Measurements from ENCODE around the gene ZNF362. TPM values are rescaled to one million over a fixed set of nuclear protein-coding genes. Genes with fewer than 3 reads are reported as not detected.

Gene ZNF362
- total and polyA plus RNA-seq, 2 experiments from 2014 or later = 9.7 to 26.0 TPM

DNA sequence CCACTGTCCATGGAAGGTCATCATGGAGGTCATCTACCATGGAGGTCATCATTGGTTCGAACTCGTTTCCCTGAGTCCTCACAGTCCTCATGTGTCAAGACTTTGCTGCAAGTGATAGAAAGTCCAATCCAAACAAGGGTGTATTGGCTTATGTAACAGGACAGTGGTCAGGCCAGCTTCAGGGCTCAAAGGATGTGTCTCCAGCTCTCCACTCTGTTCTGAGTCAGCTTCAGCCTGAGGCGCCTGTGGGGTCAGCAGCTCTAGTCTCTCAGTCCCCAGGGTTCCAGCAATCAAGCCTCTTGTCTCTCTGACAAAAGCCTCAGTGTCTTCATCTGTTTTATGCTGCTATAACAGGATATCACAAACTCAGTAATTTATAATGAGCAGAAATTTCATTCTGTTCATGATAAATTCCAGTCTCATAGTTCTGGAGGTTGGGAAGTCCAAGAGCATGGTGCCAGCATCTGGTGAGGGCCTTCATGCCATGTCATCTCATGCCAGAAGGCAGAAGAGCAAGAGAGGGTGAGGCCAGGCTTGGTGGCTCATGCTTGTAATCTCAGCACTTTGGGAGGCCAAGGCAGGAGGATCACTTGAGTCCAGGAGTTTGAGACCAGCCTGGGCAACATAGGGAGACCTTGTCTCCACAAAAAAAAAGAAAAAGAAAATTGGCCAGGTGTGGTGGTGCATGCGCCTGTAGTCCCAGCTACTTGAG, 45.1 kb downstream of the ZNF362 start:
- Histone ChIP-seq H3K9ac (no peak overlapping the region), H3K4me1 (ENCODE audit: insufficient read depth) (peaks cover 12% of the 10 kb centered on the region), H3K36me3 (ENCODE audit: low read depth) (no peaks in the 10 kb centered on the region), H3K79me2 (ENCODE audit: insufficient read depth) (no peaks in the 10 kb centered on the region), H3K9me3 (ENCODE audit: low read depth) (no peaks in the 10 kb centered on the region), H3K27me3 (replicated peaks; ENCODE audit: insufficient read depth) (no peaks in the 10 kb centered on the region), H3K4me2 (ENCODE audit: unreplicated experiment) (peak overlapping the region; percentile 41), H4K20me1 (ENCODE audit: insufficient read depth) (no peaks in the 10 kb centered on the region), H3K9me2 (ENCODE audit: insufficient read depth) (no peaks in the 10 kb centered on the region), H3K27ac (no peak overlapping the region), H3K4me3 (no peak overlapping the region), H3F3A (ENCODE audit: insufficient read depth) (no peaks in the 10 kb centered on the region), H2AFZ (no peak overlapping the region)
- in situ Hi-C loops (cut with MboI) = no loop called here
- DNase-seq = peak; percentile 41
- WGBS, 2 experiments (ENCODE audit: low coverage in 1 of 2, low lambda C conversion rate in 2 of 2, missing lambda C conversion rate in 2 of 2) = 86 to 96% methylated on average over 4 of the region's 4 CpGs
- TF ChIP-seq EZH2 (IDR thresholded peaks at IDR 0.05; ENCODE audit: insufficient read depth, poor library complexity, severe bottlenecking) (no peak), EZH2phosphoT487 (IDR thresholded peaks at IDR 0.05; ENCODE audit: insufficient read depth, low read depth) (no peak)

GRCh38 chr1:33302325-33302724, 46.0 kb downstream of the ZNF362 start:
- Histone ChIP-seq H4K20me1 (ENCODE audit: insufficient read depth) (no peaks in the 10 kb centered on the region), H3K79me2 (ENCODE audit: insufficient read depth) (no peaks in the 10 kb centered on the region), H3F3A (ENCODE audit: insufficient read depth) (no peaks in the 10 kb centered on the region), H3K9me2 (ENCODE audit: insufficient read depth) (no peaks in the 10 kb centered on the region), H3K36me3 (ENCODE audit: low read depth) (no peaks in the 10 kb centered on the region), H3K4me3 (no peak overlapping the region), H2AFZ (no peak overlapping the region), H3K9me3 (ENCODE audit: low read depth) (no peaks in the 10 kb centered on the region), H3K9ac (no peak overlapping the region), H3K27ac (no peak overlapping the region), H3K27me3 (replicated peaks; ENCODE audit: insufficient read depth) (no peaks in the 10 kb centered on the region), H3K4me1 (ENCODE audit: insufficient read depth) (peaks cover 12% of the 10 kb centered on the region), H3K4me2 (ENCODE audit: unreplicated experiment) (no peak overlapping the region)
- TF ChIP-seq EZH2 (IDR thresholded peaks at IDR 0.05; ENCODE audit: insufficient read depth, poor library complexity, severe bottlenecking) (no peak), EZH2phosphoT487 (IDR thresholded peaks at IDR 0.05; ENCODE audit: insufficient read depth, low read depth) (no peak)
- no peak for DNase-seq
- in situ Hi-C loops (cut with MboI) = no loop called here
- WGBS, 2 experiments (ENCODE audit: low coverage in 1 of 2, low lambda C conversion rate in 2 of 2, missing lambda C conversion rate in 2 of 2) = 92 to 95% methylated on average over 1 of the region's 1 CpG

DNA sequence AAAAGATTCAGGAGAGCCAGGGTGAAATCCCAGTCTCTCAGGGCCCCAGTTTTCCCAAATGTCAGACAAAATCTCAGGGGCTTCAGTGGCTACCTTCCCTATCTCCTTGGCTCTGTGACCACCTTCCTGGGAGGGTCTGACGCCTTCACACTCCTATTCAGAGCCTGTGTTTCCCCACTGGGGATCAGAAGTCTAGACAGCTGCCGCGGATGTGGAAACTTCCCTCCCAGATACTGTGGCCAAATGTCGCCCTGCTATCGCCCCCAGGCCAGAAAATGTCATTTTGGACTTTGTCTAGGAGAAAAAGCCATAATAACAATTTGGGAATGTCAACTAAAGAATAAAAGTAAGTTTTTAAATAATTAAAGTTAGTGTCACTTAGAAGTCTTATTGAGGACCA, 48.7 kb downstream of the ZNF362 start:
- H3K4me2 ChIP-seq (ENCODE audit: unreplicated experiment) = no peak overlapping the region
- no peaks in the 10 kb centered on the region for H3K36me3 ChIP-seq (ENCODE audit: low read depth)
- WGBS, 2 experiments (ENCODE audit: low coverage in 1 of 2, low lambda C conversion rate in 2 of 2, missing lambda C conversion rate in 2 of 2) = 92 to 95% methylated on average over 5 of the region's 5 CpGs
- no peak overlapping the region for H3K9ac ChIP-seq
- TF ChIP-seq EZH2 (IDR thresholded peaks at IDR 0.05; ENCODE audit: insufficient read depth, poor library complexity, severe bottlenecking) (no peak), EZH2phosphoT487 (IDR thresholded peaks at IDR 0.05; ENCODE audit: insufficient read depth, low read depth) (no peak)
- H4K20me1 ChIP-seq (ENCODE audit: insufficient read depth) = no peaks in the 10 kb centered on the region
- H3F3A ChIP-seq (ENCODE audit: insufficient read depth) = no peaks in the 10 kb centered on the region
- in situ Hi-C loops (cut with MboI) = no loop called here
- no peaks in the 10 kb centered on the region for H3K9me3 ChIP-seq (ENCODE audit: low read depth)
- no peaks in the 10 kb centered on the region for H3K27me3 ChIP-seq (replicated peaks; ENCODE audit: insufficient read depth)
- H3K9me2 ChIP-seq (ENCODE audit: insufficient read depth) = no peaks in the 10 kb centered on the region
- no peaks in the 10 kb centered on the region for H3K79me2 ChIP-seq (ENCODE audit: insufficient read depth)
- H3K27ac ChIP-seq = no peak overlapping the region
- H3K4me1 ChIP-seq (ENCODE audit: insufficient read depth) = peaks cover 12% of the 10 kb centered on the region
- H2AFZ ChIP-seq = no peak overlapping the region
- DNase-seq = no peak
- no peak overlapping the region for H3K4me3 ChIP-seq

GRCh38 chr1:33305816-33306652, 49.7 kb downstream of the ZNF362 start:
- WGBS, 2 experiments (ENCODE audit: low coverage in 1 of 2, low lambda C conversion rate in 2 of 2, missing lambda C conversion rate in 2 of 2) = 79 to 80% methylated on average over 20 of the region's 20 CpGs
- in situ Hi-C loops (cut with MboI) = no loop called here
- no peak overlapping the region for H2AFZ ChIP-seq
- H3K36me3 ChIP-seq (ENCODE audit: low read depth) = no peaks in the 10 kb centered on the region
- no peak overlapping the region for H3K4me3 ChIP-seq
- no peak for TF ChIP-seq EZH2phosphoT487 (IDR thresholded peaks at IDR 0.05; ENCODE audit: insufficient read depth, low read depth)
- TF ChIP-seq EZH2 (IDR thresholded peaks at IDR 0.05; ENCODE audit: insufficient read depth, poor library complexity, severe bottlenecking) = no peak
- no peak overlapping the region for H3K9ac ChIP-seq
- no peak overlapping the region for H3K27ac ChIP-seq
- H4K20me1 ChIP-seq (ENCODE audit: insufficient read depth) = no peaks in the 10 kb centered on the region
- H3K27me3 ChIP-seq (replicated peaks; ENCODE audit: insufficient read depth) = no peaks in the 10 kb centered on the region
- DNase-seq = no peak
- no peaks in the 10 kb centered on the region for H3K9me3 ChIP-seq (ENCODE audit: low read depth)
- no peaks in the 10 kb centered on the region for H3K79me2 ChIP-seq (ENCODE audit: insufficient read depth)
- H3K4me1 ChIP-seq (ENCODE audit: insufficient read depth) = peaks cover 3% of the 10 kb centered on the region
- no peak overlapping the region for H3K4me2 ChIP-seq (ENCODE audit: unreplicated experiment)
- H3F3A ChIP-seq (ENCODE audit: insufficient read depth) = no peaks in the 10 kb centered on the region
- H3K9me2 ChIP-seq (ENCODE audit: insufficient read depth) = no peaks in the 10 kb centered on the region
